DND-41 (cell line): ENCODE measurements around the gene FAM131C.

ENCODE experiments used
- CTCF ChIP-seq: IDR thresholded peaks from 2 replicates; pipeline ENCODE4 v1.5.1; 2012; ENCODE audit warnings: borderline replicate concordance, low read length, moderate library complexity, mild to moderate bottlenecking; ENCODE audit not compliant: poor library complexity, severe bottlenecking; ENCODE audit errors: extremely low read depth
- EZH2 ChIP-seq: IDR thresholded peaks from 3 replicates; pipeline ENCODE4 v1.6.1; 2012; ENCODE audit warnings: borderline replicate concordance, low read depth, mild to moderate bottlenecking, moderate library complexity, low read length, inconsistent platforms; ENCODE audit not compliant: severe bottlenecking

- no peak for TF ChIP-seq CTCF
- no peak for TF ChIP-seq EZH2
Measured at GRCh38 chr1:16074217-16074616, 766 bp upstream of the FAM131C start.
